IPS DF 4.7 (cell line): ENCODE results near the gene PCDH9.

ENCODE experiments used
- DNase-seq: peaks from one replicate; pipeline ENCODE4 v3.0.0-alpha.2; 2013; ENCODE audit warnings: low spot score; ENCODE audit errors: extremely low read depth

The PCDH9 gene

GRCh38 chr13:66581675-66582074, 648.5 kb downstream of the PCDH9 start:
- no peak for DNase-seq

DNA sequence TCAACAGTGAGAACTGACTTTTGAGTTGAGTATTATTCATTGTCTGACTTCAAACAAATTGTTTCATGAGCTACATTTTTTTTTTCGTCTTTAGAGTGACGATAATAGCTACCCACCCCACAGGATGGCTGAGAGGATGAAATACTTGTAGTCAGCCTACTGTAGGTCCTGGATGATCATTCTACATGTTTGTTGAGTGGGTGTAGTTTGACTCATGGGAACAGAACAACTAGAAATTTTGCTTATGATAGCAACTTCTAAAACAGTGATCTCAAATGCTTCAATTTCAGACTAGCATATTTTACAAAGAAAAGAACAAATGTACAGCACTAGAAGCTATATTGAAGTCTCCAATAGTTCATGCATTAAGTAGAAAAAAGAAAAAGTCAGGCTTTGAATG, 651.8 kb downstream of the PCDH9 start:
- DNase-seq = no peak

DNA sequence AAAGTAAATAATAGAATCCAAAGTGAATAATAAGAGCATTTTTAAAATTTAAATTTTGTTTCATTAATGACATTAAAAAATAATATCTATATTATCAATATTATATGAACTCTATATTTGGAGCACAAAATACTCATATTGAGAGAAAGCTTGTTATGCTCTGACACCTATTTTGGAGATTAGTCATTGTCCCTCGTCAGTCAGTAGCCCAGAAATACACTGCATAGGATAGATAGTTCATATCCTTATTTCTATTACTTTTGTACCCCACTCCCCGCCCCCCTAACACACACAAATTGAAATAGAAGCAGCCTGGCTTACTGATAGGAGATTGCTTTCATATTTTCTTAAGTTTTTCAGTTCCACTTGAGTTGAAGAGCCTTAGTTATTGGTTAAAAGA, 652.8 kb downstream of the PCDH9 start:
- DNase-seq = no peak

- DNase-seq = no peak
These were observed 653.8 kb downstream of the PCDH9 start for GRCh38 chr13:66576381-66576780.

DNA sequence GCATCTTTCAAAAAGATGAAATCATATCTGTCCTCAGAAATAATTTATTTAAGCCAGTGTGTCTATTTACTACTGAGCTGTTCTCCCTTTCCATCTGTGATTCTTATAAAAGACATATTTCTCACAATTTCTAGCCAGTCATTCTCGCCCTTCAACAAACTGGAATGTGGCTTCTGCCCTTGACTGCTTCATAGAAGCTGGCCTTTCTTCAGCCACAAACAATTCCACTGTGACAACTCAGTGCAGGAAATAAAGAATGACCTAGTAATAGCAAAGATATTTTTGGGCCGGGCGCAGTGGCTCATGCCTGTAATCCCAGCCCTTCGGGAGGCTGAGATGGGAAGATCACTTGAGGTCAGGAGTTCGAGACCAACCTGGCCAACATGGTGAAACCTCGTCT, 655.5 kb downstream of the PCDH9 start:
- no peak for DNase-seq

DNA sequence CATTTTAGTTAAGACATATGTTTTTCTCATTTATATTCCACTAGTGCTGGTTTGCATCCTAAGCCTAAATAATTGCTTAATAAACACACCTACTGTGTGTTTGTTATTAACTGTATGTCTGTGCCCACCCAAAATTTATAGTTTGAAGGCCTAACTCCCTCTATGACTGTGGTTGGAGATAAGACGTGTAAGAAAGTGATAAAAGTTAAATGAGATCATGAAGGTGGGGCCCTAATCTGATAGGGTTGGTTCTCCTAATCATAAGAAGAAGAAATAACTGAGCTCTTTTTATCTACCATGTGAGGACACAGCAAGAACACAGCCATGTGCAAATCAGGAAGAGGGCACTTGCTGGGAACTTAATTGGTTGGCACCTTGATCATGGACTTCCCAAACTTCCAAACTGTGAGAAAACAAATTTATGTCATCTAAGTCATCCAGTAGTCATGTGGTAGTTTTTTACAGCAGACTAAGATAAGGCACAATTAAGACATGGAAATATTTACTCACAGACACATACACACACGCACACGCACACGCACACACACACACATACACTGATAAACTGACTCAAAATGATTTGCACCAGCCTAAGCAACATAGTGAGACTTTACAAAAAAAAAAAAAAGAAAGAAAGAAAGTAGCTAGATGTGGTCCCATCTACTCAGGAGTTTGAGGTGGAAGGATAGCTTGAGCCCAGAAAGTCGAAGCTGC, 662.1 kb downstream of the PCDH9 start:
- DNase-seq = no peak

- no peak for DNase-seq
These were observed 664.9 kb downstream of the PCDH9 start for GRCh38 chr13:66565279-66565678.

DNA sequence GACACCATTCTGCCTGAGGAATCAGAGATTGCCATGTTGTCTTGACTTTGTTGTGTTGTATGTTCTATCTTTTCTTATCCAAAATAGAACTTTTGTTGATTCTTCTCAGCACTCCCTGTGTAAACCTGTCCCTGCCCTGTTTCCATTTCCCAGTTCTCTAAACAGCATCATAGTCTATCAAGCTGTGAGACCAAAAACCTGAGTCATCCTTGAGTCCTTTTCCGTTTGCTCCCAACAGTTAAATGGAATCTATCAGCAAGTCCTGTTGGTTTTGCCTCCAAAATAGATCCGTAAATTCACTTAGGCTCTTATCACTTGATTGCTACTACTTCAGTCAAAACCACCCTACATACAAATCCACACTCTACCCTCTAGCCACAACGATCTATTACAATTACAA, 667.1 kb downstream of the PCDH9 start:
- no peak for DNase-seq

DNA sequence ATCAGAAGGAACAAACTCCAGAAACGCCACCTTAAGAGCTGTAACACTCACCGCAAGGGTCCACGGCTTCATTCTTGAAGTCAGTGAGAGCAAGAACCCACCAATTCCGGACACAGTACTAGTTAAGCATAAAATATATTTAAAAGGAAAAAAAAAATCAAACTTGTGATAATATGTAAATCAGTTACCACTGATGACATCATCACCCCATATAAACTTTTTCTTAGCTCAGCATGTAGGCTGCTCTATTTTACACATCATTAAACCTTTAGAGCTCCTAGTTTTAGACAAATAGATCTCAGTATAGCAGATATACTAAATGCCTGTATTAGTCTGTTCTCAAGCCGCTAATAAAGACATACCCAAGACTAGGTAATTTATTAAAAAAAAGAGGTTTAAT, 668.1 kb downstream of the PCDH9 start:
- no peak for DNase-seq

GRCh38 chr13:66560991-66561390, 669.1 kb downstream of the PCDH9 start:
- DNase-seq = no peak

- no peak for DNase-seq
These were observed 669.9 kb downstream of the PCDH9 start for GRCh38 chr13:66560189-66560588.

- DNase-seq = no peak
These were observed 671.0 kb downstream of the PCDH9 start for GRCh38 chr13:66559093-66559492.

GRCh38 chr13:66558506-66558905, 671.6 kb downstream of the PCDH9 start:
- no peak for DNase-seq

DNA sequence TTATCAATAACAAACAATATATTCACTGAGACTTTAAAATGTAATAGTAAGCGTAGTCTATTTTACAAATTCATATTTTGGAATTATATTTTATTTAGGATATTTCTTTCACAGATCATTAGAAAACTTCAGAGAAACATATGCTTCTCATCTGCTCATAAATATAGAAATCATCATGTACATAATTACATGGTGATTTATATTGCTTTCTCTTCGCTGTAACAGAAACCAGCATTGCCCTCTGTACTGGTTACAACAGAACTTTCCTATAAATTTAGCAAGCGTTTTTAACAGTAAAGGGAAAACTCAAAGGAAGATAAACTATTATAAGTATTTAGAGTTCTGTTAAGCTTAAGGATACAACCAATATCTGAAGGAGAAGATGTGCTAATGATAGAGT, 672.8 kb downstream of the PCDH9 start:
- DNase-seq = no peak

DNA sequence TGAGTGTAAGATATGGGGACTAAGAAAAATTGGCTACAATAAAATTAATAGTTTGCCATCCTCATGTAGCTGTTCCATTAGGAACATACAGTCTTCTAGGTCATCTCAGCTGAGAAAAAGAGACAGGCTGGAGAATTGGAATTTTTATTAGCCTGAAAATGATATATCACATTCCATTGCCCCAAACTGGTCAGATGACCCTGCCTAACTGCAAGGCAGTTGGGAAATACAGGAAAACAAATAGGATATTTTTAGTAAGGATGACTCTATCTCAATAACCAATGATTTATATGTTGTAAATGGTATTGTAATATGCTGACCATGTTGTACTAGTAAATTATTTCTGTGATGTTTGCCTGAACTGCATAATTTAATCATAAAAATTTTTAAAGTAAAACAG, 673.8 kb downstream of the PCDH9 start:
- DNase-seq = no peak

- DNase-seq = no peak
These were observed 676.7 kb downstream of the PCDH9 start for GRCh38 chr13:66553391-66553790.

DNA sequence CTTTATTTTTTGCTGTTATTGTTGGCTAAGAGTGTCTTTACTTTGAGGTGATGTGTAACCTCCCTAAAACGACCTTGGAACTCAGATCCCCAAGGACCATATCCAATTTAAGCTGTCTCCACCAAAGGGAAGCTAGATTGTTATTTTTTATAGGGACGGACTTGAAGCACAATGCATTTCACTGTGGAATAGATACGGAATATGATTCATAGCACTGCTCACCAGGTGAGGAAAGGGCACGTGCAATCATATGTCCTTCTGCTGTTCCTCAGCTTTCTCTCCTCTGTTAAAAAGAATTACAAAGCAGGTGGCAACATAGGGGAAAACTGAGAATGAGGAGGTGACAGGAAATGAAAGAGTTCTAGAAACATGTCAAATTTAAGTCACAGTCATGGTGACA, 679.0 kb downstream of the PCDH9 start:
- no peak for DNase-seq

GRCh38 chr13:66547685-66548084, 682.5 kb downstream of the PCDH9 start:
- no peak for DNase-seq

GRCh38 chr13:66546534-66547379, 683.4 kb downstream of the PCDH9 start:
- DNase-seq = no peak

- DNase-seq = no peak
These were observed 686.4 kb downstream of the PCDH9 start for GRCh38 chr13:66543780-66544179.

GRCh38 chr13:66537417-66537816, 692.7 kb downstream of the PCDH9 start:
- DNase-seq = no peak

DNA sequence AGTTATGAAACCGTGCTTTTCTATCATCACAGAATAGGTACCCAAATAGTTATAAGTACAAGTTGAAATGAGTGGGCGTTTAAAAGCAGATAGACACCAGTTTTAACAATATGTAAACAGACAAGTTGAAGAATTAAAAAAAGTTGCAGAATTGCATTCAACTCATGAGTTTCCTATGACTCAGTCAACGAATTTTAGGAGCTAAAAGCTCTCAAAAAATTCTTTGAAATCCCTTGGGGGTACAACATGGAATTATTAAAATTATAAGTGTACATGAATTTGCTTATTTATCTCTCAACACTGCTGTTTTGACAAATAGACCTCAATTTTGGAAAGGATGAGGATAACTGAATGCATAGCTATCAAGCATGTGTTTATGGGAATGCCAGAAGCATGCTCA, 693.4 kb downstream of the PCDH9 start:
- DNase-seq = no peak

DNA sequence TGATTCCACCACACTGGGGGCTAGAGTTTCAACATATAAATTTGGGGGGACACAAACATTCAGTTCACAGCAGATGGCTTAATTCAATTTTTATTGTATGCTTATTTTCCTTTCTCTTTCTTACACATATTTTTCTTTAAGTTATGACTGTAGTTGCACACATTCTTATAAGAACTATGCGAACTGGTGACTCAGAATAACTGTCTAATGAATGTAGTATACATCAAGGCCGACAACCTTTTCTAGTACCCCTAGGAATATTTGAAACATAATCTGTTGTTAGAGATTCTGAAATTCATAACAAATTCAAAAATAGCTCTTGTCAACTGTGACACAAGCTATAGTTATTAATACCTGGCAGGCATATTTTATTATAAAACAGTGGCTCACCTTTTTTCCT, 695.6 kb downstream of the PCDH9 start:
- no peak for DNase-seq
